ENCODE measurements around the gene ZNF143.

DNA sequence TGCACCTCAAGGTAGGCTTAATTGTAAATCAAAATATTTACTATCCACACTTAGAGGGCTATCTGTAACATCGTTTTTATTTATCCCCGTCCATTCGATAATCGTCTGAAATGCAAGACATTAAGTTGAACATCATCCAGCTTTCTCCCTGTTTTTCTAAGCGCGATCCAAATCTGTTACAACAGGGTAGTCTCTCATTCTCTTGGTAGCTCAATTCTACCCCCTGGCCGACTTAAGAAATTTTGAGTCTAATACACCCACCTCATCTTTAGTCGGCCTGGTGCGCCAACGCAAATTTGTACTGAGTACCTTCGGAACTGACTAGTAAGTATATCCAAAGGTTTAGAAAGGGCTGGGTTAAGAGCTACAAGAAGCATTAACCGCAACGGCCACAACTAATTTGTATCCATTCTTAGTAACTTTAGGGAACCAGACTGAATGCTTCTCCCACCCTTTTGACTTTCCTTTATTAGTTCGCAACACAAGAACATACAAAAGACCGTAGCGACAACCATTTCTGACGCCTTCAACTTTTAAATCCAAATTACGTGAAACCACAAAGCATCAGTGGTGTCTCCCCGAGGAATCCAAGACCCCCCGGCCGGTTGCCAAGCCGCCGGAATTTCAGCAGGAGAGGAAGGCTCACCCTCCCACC lies 1.0 kb upstream of the ZNF143 start:
- TF ChIP-seq, protein P1, sequence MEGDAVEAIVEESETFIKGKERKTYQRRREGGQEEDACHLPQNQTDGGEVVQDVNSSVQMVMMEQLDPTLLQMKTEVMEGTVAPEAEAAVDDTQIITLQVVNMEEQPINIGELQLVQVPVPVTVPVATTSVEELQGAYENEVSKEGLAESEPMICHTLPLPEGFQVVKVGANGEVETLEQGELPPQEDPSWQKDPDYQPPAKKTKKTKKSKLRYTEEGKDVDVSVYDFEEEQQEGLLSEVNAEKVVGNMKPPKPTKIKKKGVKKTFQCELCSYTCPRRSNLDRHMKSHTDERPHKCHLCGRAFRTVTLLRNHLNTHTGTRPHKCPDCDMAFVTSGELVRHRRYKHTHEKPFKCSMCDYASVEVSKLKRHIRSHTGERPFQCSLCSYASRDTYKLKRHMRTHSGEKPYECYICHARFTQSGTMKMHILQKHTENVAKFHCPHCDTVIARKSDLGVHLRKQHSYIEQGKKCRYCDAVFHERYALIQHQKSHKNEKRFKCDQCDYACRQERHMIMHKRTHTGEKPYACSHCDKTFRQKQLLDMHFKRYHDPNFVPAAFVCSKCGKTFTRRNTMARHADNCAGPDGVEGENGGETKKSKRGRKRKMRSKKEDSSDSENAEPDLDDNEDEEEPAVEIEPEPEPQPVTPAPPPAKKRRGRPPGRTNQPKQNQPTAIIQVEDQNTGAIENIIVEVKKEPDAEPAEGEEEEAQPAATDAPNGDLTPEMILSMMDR (conservative IDR thresholded peaks at IDR 0.05), result no peak
- no peak for TF ChIP-seq ZFX (IDR thresholded peaks at IDR 0.05)
